ENCODE measurements around the gene KIFC1. TPM values are rescaled to one million over a fixed set of nuclear protein-coding genes. Genes with fewer than 3 reads are reported as not detected.
"Not testable (repeated sequence)": the region's sequence is repeated elsewhere in the genome, so short reads cannot be mapped to it uniquely, and the experiment has no call there.

KIFC1 gene
- total RNA-seq, 1 experiment from 2014 or later, result 73.8 TPM

GRCh38 chr6:33347816-33348215 is 43.8 kb upstream of the KIFC1 start:
- H2AK5ac ChIP-seq (ENCODE audit: insufficient read length, low read length), result no peak overlapping the region
- H3T11ph ChIP-seq (ENCODE audit: low read length), result no peak overlapping the region
- H3K79me2 ChIP-seq (ENCODE audit: insufficient read depth, low read length), result no peaks in the 10 kb centered on the region
- peaks cover 2% of the 10 kb centered on the region; the same call in 1 of the 2 replicates for H3K4me1 ChIP-seq (ENCODE audit: insufficient read depth, low read length)
- no peak overlapping the region for H2BK120ac ChIP-seq (ENCODE audit: low read depth, low read length, poor library complexity, severe bottlenecking)
- no peaks in the 10 kb centered on the region for H4K20me1 ChIP-seq (ENCODE audit: control insufficient read depth, insufficient read depth, insufficient read length)
- H3K79me1 ChIP-seq (ENCODE audit: insufficient read depth, low read depth, low read length, poor library complexity, severe bottlenecking), result no peaks in the 10 kb centered on the region
- H2BK12ac ChIP-seq (ENCODE audit: insufficient read length, low read depth, low read length), result no peak overlapping the region
- no peak overlapping the region for H3K18ac ChIP-seq (ENCODE audit: insufficient read length, low read depth, low read length)
- no peak overlapping the region for H2BK20ac ChIP-seq (ENCODE audit: low read depth, low read length, poor library complexity, severe bottlenecking)
- TF ChIP-seq CTCF (conservative IDR thresholded peaks at IDR 0.05), result no peak
- Mint-ChIP-seq H3K9me3 (no peaks in the 10 kb centered on the region), H3K27me3 (ENCODE audit: low read depth) (peaks cover 3% of the 10 kb centered on the region), H3K36me3 (ENCODE audit: insufficient read depth in 1 of 3, low read depth in 3 of 3) (no peaks in the 10 kb centered on the region), H3K4me1 (peaks cover 21 to 24% of the 10 kb centered on the region in 2 experiments), H3K27ac (no peak overlapping the region), H3K4me3 (no peak overlapping the region)
- H3K27ac ChIP-seq (ENCODE audit: insufficient read length, low read depth, low read length), result no peak overlapping the region
- no peaks in the 10 kb centered on the region for H3K23me2 ChIP-seq (ENCODE audit: insufficient read length, low read depth, low read length, poor library complexity, severe bottlenecking)
- no peak overlapping the region for H2AFZ ChIP-seq (ENCODE audit: low read length)
- H2BK5ac ChIP-seq (ENCODE audit: insufficient read length, low read length), result no peak overlapping the region
- H4K5ac ChIP-seq (ENCODE audit: insufficient read length, low read depth, low read length), result no peak overlapping the region
- H3K4ac ChIP-seq (ENCODE audit: low read depth, low read length), result no peak overlapping the region
- H3K9me3 ChIP-seq (ENCODE audit: control insufficient read depth, low read depth, low read length), result no peaks in the 10 kb centered on the region
- no peak overlapping the region for H3K56ac ChIP-seq (ENCODE audit: insufficient read length, low read depth, low read length)
- no peak overlapping the region for H4K91ac ChIP-seq (ENCODE audit: insufficient read length, low read depth, low read length)
- no peak overlapping the region for H4K8ac ChIP-seq (replicated peaks; ENCODE audit: insufficient read length, low read depth, low read length)
- H3K14ac ChIP-seq (ENCODE audit: insufficient read depth, low read length), result no peak overlapping the region
- H3K9ac ChIP-seq (ENCODE audit: extremely low read depth, insufficient read length, low read length), result no peak overlapping the region
- no peak for DNase-seq
- H3K27me3 ChIP-seq (ENCODE audit: insufficient read depth, low read length), result no peaks in the 10 kb centered on the region
- WGBS (ENCODE audit: extremely low coverage, insufficient read length, low lambda C conversion rate), result no CpG with 5 or more reads among the region's 5 CpGs
- no peak overlapping the region for H2BK15ac ChIP-seq (ENCODE audit: low read depth, low read length)
- H3K23ac ChIP-seq (ENCODE audit: insufficient read length, low read depth, low read length), result no peak overlapping the region
- no peak overlapping the region for H3K4me2 ChIP-seq (ENCODE audit: insufficient read depth, insufficient read length, low read length)

- not testable (repeated sequence) for H2BK15ac ChIP-seq (ENCODE audit: low read depth, low read length); H3K36me3 Mint-ChIP-seq (ENCODE audit: insufficient read depth in 1 of 3, low read depth in 3 of 3); H4K5ac ChIP-seq (ENCODE audit: insufficient read length, low read depth, low read length); H3K4me1 ChIP-seq (ENCODE audit: insufficient read depth, low read length); H3K79me1 ChIP-seq (ENCODE audit: insufficient read depth, low read depth, low read length, poor library complexity, severe bottlenecking); H2BK20ac ChIP-seq (ENCODE audit: low read depth, low read length, poor library complexity, severe bottlenecking); H3K23ac ChIP-seq (ENCODE audit: insufficient read length, low read depth, low read length); H3K56ac ChIP-seq (ENCODE audit: insufficient read length, low read depth, low read length); H2BK12ac ChIP-seq (ENCODE audit: insufficient read length, low read depth, low read length); DNase-seq; H3K14ac ChIP-seq (ENCODE audit: insufficient read depth, low read length); H3T11ph ChIP-seq (ENCODE audit: low read length); H3K27me3 ChIP-seq (ENCODE audit: insufficient read depth, low read length); H3K27ac Mint-ChIP-seq; H3K27ac ChIP-seq (ENCODE audit: insufficient read length, low read depth, low read length); H3K79me2 ChIP-seq (ENCODE audit: insufficient read depth, low read length); H3K9ac ChIP-seq (ENCODE audit: extremely low read depth, insufficient read length, low read length); H3K4me2 ChIP-seq (ENCODE audit: insufficient read depth, insufficient read length, low read length); H2BK5ac ChIP-seq (ENCODE audit: insufficient read length, low read length); H3K18ac ChIP-seq (ENCODE audit: insufficient read length, low read depth, low read length); H3K9me3 ChIP-seq (ENCODE audit: control insufficient read depth, low read depth, low read length); H3K27me3 Mint-ChIP-seq (ENCODE audit: low read depth); H3K4ac ChIP-seq (ENCODE audit: low read depth, low read length); H4K8ac ChIP-seq (replicated peaks; ENCODE audit: insufficient read length, low read depth, low read length); H3K23me2 ChIP-seq (ENCODE audit: insufficient read length, low read depth, low read length, poor library complexity, severe bottlenecking); H3K4me3 Mint-ChIP-seq; H3K9me3 Mint-ChIP-seq; H4K91ac ChIP-seq (ENCODE audit: insufficient read length, low read depth, low read length); H2AK5ac ChIP-seq (ENCODE audit: insufficient read length, low read length); H4K20me1 ChIP-seq (ENCODE audit: control insufficient read depth, insufficient read depth, insufficient read length); H2AFZ ChIP-seq (ENCODE audit: low read length); H2BK120ac ChIP-seq (ENCODE audit: low read depth, low read length, poor library complexity, severe bottlenecking)
- no CpG with 5 or more reads among the region's 6 CpGs for WGBS (ENCODE audit: extremely low coverage, insufficient read length, low lambda C conversion rate)
- H3K4me1 Mint-ChIP-seq, result peaks cover 29 to 37% of the 10 kb centered on the region in 2 experiments
Observed at GRCh38 chr6:33355860-33356259, 35.8 kb upstream of the KIFC1 start.
